Measurements from ENCODE around the gene PERCC1.
"Not testable (repeated sequence)": the region's sequence is repeated elsewhere in the genome, so short reads cannot be mapped to it uniquely, and the experiment has no call there.

- not testable (repeated sequence) for TF ChIP-seq E2F4 (CRISPR knock-in tag; IDR thresholded peaks at IDR 0.05; ENCODE audit: borderline replicate concordance, low read depth); ZBTB21 (CRISPR knock-in tag; IDR thresholded peaks at IDR 0.05; ENCODE audit: borderline replicate concordance); CTCF (IDR thresholded peaks at IDR 0.05); IRF1 (CRISPR knock-in tag; IDR thresholded peaks at IDR 0.05); SMAD3 (CRISPR knock-in tag; IDR thresholded peaks at IDR 0.05; ENCODE audit: borderline replicate concordance); MLX (CRISPR knock-in tag; IDR thresholded peaks at IDR 0.05); ATF3 (CRISPR knock-in tag; conservative IDR thresholded peaks at IDR 0.05); NFYB (CRISPR knock-in tag; conservative IDR thresholded peaks at IDR 0.05; ENCODE audit: low read depth); PREB (CRISPR knock-in tag; IDR thresholded peaks at IDR 0.05; ENCODE audit: borderline replicate concordance); TCF7 (CRISPR knock-in tag; IDR thresholded peaks at IDR 0.05; ENCODE audit: low read depth); MYBL2 (CRISPR knock-in tag; IDR thresholded peaks at IDR 0.05)
- TF ChIP-seq, protein P1, sequence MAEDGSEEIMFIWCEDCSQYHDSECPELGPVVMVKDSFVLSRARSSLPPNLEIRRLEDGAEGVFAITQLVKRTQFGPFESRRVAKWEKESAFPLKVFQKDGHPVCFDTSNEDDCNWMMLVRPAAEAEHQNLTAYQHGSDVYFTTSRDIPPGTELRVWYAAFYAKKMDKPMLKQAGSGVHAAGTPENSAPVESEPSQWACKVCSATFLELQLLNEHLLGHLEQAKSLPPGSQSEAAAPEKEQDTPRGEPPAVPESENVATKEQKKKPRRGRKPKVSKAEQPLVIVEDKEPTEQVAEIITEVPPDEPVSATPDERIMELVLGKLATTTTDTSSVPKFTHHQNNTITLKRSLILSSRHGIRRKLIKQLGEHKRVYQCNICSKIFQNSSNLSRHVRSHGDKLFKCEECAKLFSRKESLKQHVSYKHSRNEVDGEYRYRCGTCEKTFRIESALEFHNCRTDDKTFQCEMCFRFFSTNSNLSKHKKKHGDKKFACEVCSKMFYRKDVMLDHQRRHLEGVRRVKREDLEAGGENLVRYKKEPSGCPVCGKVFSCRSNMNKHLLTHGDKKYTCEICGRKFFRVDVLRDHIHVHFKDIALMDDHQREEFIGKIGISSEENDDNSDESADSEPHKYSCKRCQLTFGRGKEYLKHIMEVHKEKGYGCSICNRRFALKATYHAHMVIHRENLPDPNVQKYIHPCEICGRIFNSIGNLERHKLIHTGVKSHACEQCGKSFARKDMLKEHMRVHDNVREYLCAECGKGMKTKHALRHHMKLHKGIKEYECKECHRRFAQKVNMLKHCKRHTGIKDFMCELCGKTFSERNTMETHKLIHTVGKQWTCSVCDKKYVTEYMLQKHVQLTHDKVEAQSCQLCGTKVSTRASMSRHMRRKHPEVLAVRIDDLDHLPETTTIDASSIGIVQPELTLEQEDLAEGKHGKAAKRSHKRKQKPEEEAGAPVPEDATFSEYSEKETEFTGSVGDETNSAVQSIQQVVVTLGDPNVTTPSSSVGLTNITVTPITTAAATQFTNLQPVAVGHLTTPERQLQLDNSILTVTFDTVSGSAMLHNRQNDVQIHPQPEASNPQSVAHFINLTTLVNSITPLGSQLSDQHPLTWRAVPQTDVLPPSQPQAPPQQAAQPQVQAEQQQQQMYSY (CRISPR knock-in tag; IDR thresholded peaks at IDR 0.05), result not testable (repeated sequence)
- TF ChIP-seq, protein P2, sequence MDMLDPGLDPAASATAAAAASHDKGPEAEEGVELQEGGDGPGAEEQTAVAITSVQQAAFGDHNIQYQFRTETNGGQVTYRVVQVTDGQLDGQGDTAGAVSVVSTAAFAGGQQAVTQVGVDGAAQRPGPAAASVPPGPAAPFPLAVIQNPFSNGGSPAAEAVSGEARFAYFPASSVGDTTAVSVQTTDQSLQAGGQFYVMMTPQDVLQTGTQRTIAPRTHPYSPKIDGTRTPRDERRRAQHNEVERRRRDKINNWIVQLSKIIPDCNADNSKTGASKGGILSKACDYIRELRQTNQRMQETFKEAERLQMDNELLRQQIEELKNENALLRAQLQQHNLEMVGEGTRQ (CRISPR knock-in tag; IDR thresholded peaks at IDR 0.05), result not testable (repeated sequence)
- TF ChIP-seq, protein P3, sequence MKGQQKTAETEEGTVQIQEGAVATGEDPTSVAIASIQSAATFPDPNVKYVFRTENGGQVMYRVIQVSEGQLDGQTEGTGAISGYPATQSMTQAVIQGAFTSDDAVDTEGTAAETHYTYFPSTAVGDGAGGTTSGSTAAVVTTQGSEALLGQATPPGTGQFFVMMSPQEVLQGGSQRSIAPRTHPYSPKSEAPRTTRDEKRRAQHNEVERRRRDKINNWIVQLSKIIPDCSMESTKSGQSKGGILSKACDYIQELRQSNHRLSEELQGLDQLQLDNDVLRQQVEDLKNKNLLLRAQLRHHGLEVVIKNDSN (CRISPR knock-in tag; IDR thresholded peaks at IDR 0.05), result not testable (repeated sequence)
Observed at GRCh38 chr16:1478937-1479336, 48.1 kb downstream of the PERCC1 start.
